C4-2B (cell line): ENCODE data around the gene NPEPL1.
"Not testable (repeated sequence)": the region's sequence is repeated elsewhere in the genome, so short reads cannot be mapped to it uniquely, and the experiment has no call there.

Experiments
- H3K27ac ChIP-seq: fragments of 450-650 bp; 2 replicates; pipeline ENCODE4 v1.5.1; 2017
- ZFX ChIP-seq: fragments of 450-650 bp; IDR thresholded peaks from 2 replicates; pipeline ENCODE4 v1.6.1; 2017
- TF ChIP-seq, protein P1 (sequence below): fragments of 450-650 bp; conservative IDR thresholded peaks from 2 replicates; pipeline ENCODE4 v1.5.1; 2017; ENCODE audit warnings: mild to moderate bottlenecking

NPEPL1 gene, protein sequence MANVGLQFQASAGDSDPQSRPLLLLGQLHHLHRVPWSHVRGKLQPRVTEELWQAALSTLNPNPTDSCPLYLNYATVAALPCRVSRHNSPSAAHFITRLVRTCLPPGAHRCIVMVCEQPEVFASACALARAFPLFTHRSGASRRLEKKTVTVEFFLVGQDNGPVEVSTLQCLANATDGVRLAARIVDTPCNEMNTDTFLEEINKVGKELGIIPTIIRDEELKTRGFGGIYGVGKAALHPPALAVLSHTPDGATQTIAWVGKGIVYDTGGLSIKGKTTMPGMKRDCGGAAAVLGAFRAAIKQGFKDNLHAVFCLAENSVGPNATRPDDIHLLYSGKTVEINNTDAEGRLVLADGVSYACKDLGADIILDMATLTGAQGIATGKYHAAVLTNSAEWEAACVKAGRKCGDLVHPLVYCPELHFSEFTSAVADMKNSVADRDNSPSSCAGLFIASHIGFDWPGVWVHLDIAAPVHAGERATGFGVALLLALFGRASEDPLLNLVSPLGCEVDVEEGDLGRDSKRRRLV

GRCh38 chr20:58692579-58693225 lies at the start of gene NPEPL1:
Gene NPEPL1, plus strand, starts transcription at chr20:58692800. Its CDS starts 101 bp downstream, at chr20:58692901.
- TF ChIP-seq ZFX, result peak; percentile 43
- TF ChIP-seq, protein P1, sequence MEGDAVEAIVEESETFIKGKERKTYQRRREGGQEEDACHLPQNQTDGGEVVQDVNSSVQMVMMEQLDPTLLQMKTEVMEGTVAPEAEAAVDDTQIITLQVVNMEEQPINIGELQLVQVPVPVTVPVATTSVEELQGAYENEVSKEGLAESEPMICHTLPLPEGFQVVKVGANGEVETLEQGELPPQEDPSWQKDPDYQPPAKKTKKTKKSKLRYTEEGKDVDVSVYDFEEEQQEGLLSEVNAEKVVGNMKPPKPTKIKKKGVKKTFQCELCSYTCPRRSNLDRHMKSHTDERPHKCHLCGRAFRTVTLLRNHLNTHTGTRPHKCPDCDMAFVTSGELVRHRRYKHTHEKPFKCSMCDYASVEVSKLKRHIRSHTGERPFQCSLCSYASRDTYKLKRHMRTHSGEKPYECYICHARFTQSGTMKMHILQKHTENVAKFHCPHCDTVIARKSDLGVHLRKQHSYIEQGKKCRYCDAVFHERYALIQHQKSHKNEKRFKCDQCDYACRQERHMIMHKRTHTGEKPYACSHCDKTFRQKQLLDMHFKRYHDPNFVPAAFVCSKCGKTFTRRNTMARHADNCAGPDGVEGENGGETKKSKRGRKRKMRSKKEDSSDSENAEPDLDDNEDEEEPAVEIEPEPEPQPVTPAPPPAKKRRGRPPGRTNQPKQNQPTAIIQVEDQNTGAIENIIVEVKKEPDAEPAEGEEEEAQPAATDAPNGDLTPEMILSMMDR, result peak; percentile 77

DNA sequence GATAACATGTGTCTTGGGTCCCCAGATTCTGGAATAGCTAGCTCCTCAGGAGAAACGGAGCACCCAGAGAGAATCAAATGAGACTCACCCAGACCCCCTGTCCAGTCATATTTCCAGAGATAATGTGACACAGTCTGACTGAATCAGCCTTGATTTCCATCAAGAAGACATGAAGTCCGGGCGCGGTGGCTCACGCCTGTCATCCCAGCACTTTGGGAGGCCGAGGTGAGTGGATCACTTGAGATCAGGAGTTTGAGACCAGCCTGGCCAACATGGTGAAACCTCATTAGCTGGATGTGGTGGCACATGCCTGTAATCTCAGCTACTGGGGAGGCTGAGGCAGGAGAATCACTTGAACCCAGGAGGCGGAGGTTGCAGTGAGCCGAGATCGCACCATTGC lies 49.7 kb upstream of the NPEPL1 start:
- not testable (repeated sequence) for H3K27ac ChIP-seq

More at GRCh38 chr20:58692579-58693225, at the start of gene NPEPL1:
- H3K27ac ChIP-seq, result peak within 1 kb of the TSS; percentile 92

DNA sequence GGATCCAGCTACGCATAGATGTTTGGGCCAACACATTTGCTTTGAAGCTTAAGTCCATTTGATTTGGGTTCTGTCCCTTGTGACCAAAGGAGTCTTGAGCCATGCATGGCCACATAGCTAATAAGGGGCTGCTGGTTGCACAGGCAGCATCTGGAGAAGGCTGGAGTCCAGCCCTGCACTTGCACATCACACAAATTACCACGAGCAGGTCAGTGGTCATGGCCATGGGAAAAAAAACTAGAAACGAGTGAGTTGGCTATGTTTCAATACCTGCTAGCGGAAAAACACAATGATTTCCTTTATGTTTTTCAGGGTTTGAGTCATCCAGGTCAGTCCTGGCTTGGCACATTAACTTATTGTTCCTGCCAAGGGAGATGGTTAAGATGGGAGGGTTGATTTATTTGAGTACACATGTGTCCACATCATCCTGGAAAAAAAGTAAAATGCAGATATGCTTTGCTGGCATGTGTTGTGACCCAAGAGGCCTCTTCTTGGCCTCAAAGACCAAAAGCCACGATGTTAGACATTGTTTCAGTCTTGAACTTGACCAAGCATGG lies 47.1 kb upstream of the NPEPL1 start:
- no peak overlapping the region for H3K27ac ChIP-seq
- TF ChIP-seq, protein P1, result no peak
- no peak for TF ChIP-seq ZFX

- no peak for TF ChIP-seq ZFX
- TF ChIP-seq, protein P1, result no peak
Observed at GRCh38 chr20:58646257-58646656, 46.3 kb upstream of the NPEPL1 start.

GRCh38 chr20:58646703-58647102 lies 45.9 kb upstream of the NPEPL1 start:
- TF ChIP-seq ZFX, result no peak
- TF ChIP-seq, protein P1, result no peak
- H3K27ac ChIP-seq, result no peak overlapping the region

More at GRCh38 chr20:58646257-58646656, 46.3 kb upstream of the NPEPL1 start:
- H3K27ac ChIP-seq, result no peak overlapping the region

DNA sequence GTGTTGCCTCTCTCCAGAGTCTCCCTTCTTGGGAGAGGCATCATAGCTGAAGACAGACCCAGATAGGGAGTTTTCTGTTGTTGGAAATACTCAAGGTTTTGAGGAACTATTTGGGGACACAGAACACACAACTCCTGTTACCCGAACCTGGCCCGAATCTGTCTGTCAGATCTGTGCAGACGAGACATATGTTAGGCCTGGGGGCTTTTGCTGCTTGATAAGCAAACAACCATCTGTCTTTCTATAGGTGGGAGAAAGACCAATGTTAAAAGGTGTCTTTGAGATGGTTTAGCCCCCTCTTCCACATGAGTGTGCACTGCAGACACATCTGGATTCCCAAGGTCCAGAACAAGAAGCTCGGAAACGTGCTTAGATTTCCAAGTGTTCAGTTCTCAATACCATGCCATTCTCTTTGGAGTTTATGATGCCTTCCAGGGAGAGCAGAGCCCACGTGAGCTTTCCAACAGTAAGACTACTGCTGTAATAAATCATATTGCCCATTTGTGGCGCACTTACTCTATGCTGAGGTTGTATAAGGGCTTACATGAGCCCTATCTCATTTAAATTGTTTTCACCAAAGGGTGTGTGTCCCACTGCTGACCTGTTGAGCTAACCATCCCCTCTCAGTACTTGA lies 45.3 kb upstream of the NPEPL1 start:
- H3K27ac ChIP-seq, result no peak overlapping the region
- TF ChIP-seq, protein P1, result no peak; the same call in 1 of the 2 replicates

GRCh38 chr20:58647796-58648501 lies 44.7 kb upstream of the NPEPL1 start:
- no peak for TF ChIP-seq ZFX
- TF ChIP-seq, protein P1, result no peak

GRCh38 chr20:58648502-58648825 lies 44.1 kb upstream of the NPEPL1 start:
- H3K27ac ChIP-seq, result not testable (repeated sequence)

More at GRCh38 chr20:58647796-58648501, 44.7 kb upstream of the NPEPL1 start:
- no peak overlapping the region for H3K27ac ChIP-seq
